Neural progenitor cell (in vitro differentiated cells): ENCODE data around the gene BDKRB2. TPM values are rescaled to one million over a fixed set of nuclear protein-coding genes. Genes with fewer than 3 reads are reported as not detected.

Source experiments
- DNase-seq: peaks from one replicate; pipeline ENCODE4 v3.0.0-alpha.2; 2016; ENCODE audit warnings: low spot score
- H2AFZ ChIP-seq: fragments of 200-600 bp; sonication (generic); replicated peaks from 2 replicates; pipeline ENCODE4 v1.6.1; 2016; ENCODE audit warnings: antibody characterized with exemption
- H3F3A ChIP-seq: fragments of 200-600 bp; sonication (generic); 2 replicates; pipeline ENCODE4 v1.6.1; 2016; ENCODE audit warnings: antibody characterized with exemption, low read depth
- H3K27ac ChIP-seq: fragments of 200-600 bp; sonication (generic); 2 replicates; pipeline ENCODE4 v1.5.1; 2016; ENCODE audit warnings: mild to moderate bottlenecking
- H3K27me3 ChIP-seq: fragments of 200-600 bp; sonication (generic); 2 replicates; pipeline ENCODE4 v1.6.1; 2016; ENCODE audit warnings: mild to moderate bottlenecking, moderate library complexity
- H3K36me3 ChIP-seq: fragments of 200-600 bp; sonication (generic); 2 replicates; pipeline ENCODE4 v1.5.1; 2016
- H3K4me1 ChIP-seq: fragments of 200-600 bp; sonication (generic); 2 replicates; pipeline ENCODE4 v1.6.1; 2016; ENCODE audit warnings: mixed run types
- H3K4me2 ChIP-seq: fragments of 200-600 bp; sonication (generic); 2 replicates; pipeline ENCODE4 v1.6.1; 2016
- H3K4me3 ChIP-seq: fragments of 200-600 bp; sonication (generic); 2 replicates; pipeline ENCODE4 v1.5.1; 2016
- H3K79me2 ChIP-seq: fragments of 200-600 bp; sonication (generic); 2 replicates; pipeline ENCODE4 v1.6.1; 2016; ENCODE audit warnings: low read depth
- H3K9ac ChIP-seq: fragments of 200-600 bp; sonication (generic); 2 replicates; pipeline ENCODE4 v1.6.1; 2016
- H3K9me3 ChIP-seq: fragments of 200-600 bp; sonication (generic); 2 replicates; pipeline ENCODE4 v1.5.1; 2016; ENCODE audit warnings: low read depth
- H4K20me1 ChIP-seq: fragments of 200-600 bp; sonication (generic); 2 replicates; pipeline ENCODE4 v1.6.1; 2016; ENCODE audit warnings: low read depth
- H3K27ac Mint-ChIP-seq: 3 replicates; pipeline ENCODE4 v1.8.0; 2021; ENCODE audit warnings: mixed read lengths
- H3K27me3 Mint-ChIP-seq: 2 replicates; pipeline ENCODE4 v1.8.0; 2022; ENCODE audit warnings: low read depth, mild to moderate bottlenecking, inconsistent platforms, moderate library complexity, mixed read lengths; ENCODE audit not compliant: insufficient read depth
- H3K36me3 Mint-ChIP-seq: 3 replicates; pipeline ENCODE4 v1.8.0; 2021; ENCODE audit warnings: mixed read lengths
- H3K4me1 Mint-ChIP-seq: 3 replicates; pipeline ENCODE4 v1.8.0; 2021; ENCODE audit warnings: mixed read lengths
- H3K4me3 Mint-ChIP-seq: 3 replicates; pipeline ENCODE4 v1.8.0; 2021; ENCODE audit warnings: mild to moderate bottlenecking, moderate library complexity, mixed read lengths
- H3K9me3 Mint-ChIP-seq: 3 replicates; pipeline ENCODE4 v1.8.0; 2020; ENCODE audit warnings: mixed read lengths
- CTCF ChIP-seq: fragments of 200-600 bp; sonication (generic); IDR thresholded peaks from 2 replicates; pipeline ENCODE4 v1.5.1; 2017; ENCODE audit warnings: antibody characterized with exemption, mild to moderate bottlenecking
- EZH2 ChIP-seq: fragments of 200-600 bp; sonication (generic); IDR thresholded peaks from 2 replicates; pipeline ENCODE4 v1.6.1; 2017; ENCODE audit warnings: antibody characterized with exemption, mild to moderate bottlenecking, moderate library complexity
- EZH2phosphoT487 ChIP-seq: fragments of 200-600 bp; sonication (generic); IDR thresholded peaks from 2 replicates; pipeline ENCODE4 v1.6.1; 2017; ENCODE audit warnings: antibody characterized with exemption
- total RNA-seq: library from RNA; depleted of rRNA; stranded (reverse); fragments of >200 nt; gene quantifications from 2 replicates; pipeline ENCODE4 v1.2.3, GENCODE V29; 2015; ENCODE audit warnings: low replicate concordance

BDKRB2 gene
- total RNA-seq, 1 donor from 2014 or later = 0.37 TPM

- Histone ChIP-seq H3K9ac (no peak overlapping the region), H3K4me3 (no peak overlapping the region), H3K9me3 (no peaks in the 10 kb centered on the region), H3K79me2 (no peaks in the 10 kb centered on the region), H3K4me2 (no peak overlapping the region), H3F3A (peaks cover 15% of the 10 kb centered on the region), H3K27me3 (no peaks in the 10 kb centered on the region), H4K20me1 (peaks cover 5% of the 10 kb centered on the region), H3K4me1 (peaks cover 17% of the 10 kb centered on the region), H2AFZ (no peak overlapping the region), H3K36me3 (no peaks in the 10 kb centered on the region), H3K27ac (no peak overlapping the region)
- Mint-ChIP-seq H3K9me3 (peaks cover 12% of the 10 kb centered on the region), H3K36me3 (peaks cover 3% of the 10 kb centered on the region), H3K4me1 (peaks cover 42% of the 10 kb centered on the region), H3K27ac (peak overlapping the region; percentile 87), H3K4me3 (no peak overlapping the region), H3K27me3 (peaks cover 12% of the 10 kb centered on the region)
- TF ChIP-seq CTCF (no peak), EZH2 (no peak), EZH2phosphoT487 (no peak)
- no peak for DNase-seq
Observed at GRCh38 chr14:96231056-96231455, 26.4 kb downstream of the BDKRB2 start.

GRCh38 chr14:96231526-96232130 lies 27.0 kb downstream of the BDKRB2 start:
- no peaks in the 10 kb centered on the region for H3K27me3 ChIP-seq
- H3K9ac ChIP-seq = no peak overlapping the region
- peak overlapping the region; percentile 98 for H3K27ac Mint-ChIP-seq
- H3K4me3 ChIP-seq = no peak overlapping the region
- peaks cover 41% of the 10 kb centered on the region for H3K4me1 Mint-ChIP-seq
- H3K36me3 ChIP-seq = no peaks in the 10 kb centered on the region
- peaks cover 15% of the 10 kb centered on the region for H3F3A ChIP-seq
- peaks cover 12% of the 10 kb centered on the region for H3K27me3 Mint-ChIP-seq
- no peaks in the 10 kb centered on the region for H3K9me3 ChIP-seq
- H3K36me3 Mint-ChIP-seq = peaks cover 3% of the 10 kb centered on the region
- TF ChIP-seq EZH2phosphoT487 (no peak), EZH2 (no peak), CTCF (no peak)
- H3K79me2 ChIP-seq = no peaks in the 10 kb centered on the region
- peak overlapping the region; percentile 67 for H3K4me3 Mint-ChIP-seq
- peaks cover 17% of the 10 kb centered on the region for H3K4me1 ChIP-seq
- no peak overlapping the region for H2AFZ ChIP-seq
- H3K9me3 Mint-ChIP-seq = peaks cover 12% of the 10 kb centered on the region
- H3K4me2 ChIP-seq = peak overlapping the region; percentile 30
- DNase-seq = no peak
- peaks cover 5% of the 10 kb centered on the region for H4K20me1 ChIP-seq
- no peak overlapping the region for H3K27ac ChIP-seq

- no peak overlapping the region for H3K9ac ChIP-seq
- peaks cover 15% of the 10 kb centered on the region for H3F3A ChIP-seq
- Mint-ChIP-seq H3K9me3 (peaks cover 10% of the 10 kb centered on the region), H3K4me3 (no peak overlapping the region), H3K4me1 (peaks cover 41% of the 10 kb centered on the region), H3K36me3 (peaks cover 1% of the 10 kb centered on the region), H3K27ac (peak overlapping the region; percentile 98), H3K27me3 (peaks cover 10% of the 10 kb centered on the region)
- H3K27ac ChIP-seq = peak overlapping the region; percentile 13
- DNase-seq = peak; percentile 75
- H3K9me3 ChIP-seq = no peaks in the 10 kb centered on the region
- H2AFZ ChIP-seq = no peak overlapping the region
- H3K4me3 ChIP-seq = no peak overlapping the region
- no peaks in the 10 kb centered on the region for H3K36me3 ChIP-seq
- H3K27me3 ChIP-seq = no peaks in the 10 kb centered on the region
- no peak for TF ChIP-seq EZH2phosphoT487
- no peak for TF ChIP-seq CTCF
- no peak for TF ChIP-seq EZH2
- peak overlapping the region; percentile 30 for H3K4me2 ChIP-seq
- no peaks in the 10 kb centered on the region for H3K79me2 ChIP-seq
- H3K4me1 ChIP-seq = peaks cover 17% of the 10 kb centered on the region
- H4K20me1 ChIP-seq = peaks cover 5% of the 10 kb centered on the region
Observed at GRCh38 chr14:96232506-96232905, 27.9 kb downstream of the BDKRB2 start.
